ENCODE data around the gene PTPRK.

Gene PTPRK

GRCh38 chr6:128070406-128070805 lies 450.0 kb downstream of the PTPRK start:
- no peak for DNase-seq (ENCODE audit: low read depth)

DNA sequence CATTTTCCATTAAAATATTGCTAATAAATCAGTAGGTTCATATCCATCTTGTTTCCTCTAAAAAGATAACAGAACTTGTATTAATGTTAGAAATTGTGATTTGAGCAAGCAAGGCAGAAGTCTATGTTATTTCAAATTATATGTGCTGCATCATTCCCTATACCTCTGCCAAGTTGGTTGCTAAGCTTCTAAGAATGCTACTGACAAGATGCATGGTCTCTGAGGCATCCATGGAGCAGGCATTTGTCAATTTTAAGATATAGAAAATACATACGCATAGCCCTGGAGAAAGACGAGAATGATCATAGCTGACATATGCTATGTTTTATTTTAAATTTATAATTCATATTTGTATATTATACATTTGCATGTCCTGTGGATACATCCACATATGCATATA lies 451.2 kb downstream of the PTPRK start:
- no peak for DNase-seq (ENCODE audit: low read depth)

- no peak for DNase-seq (ENCODE audit: low read depth)
Observed at GRCh38 chr6:128068119-128068479, 452.3 kb downstream of the PTPRK start.

- DNase-seq (ENCODE audit: low read depth), result no peak
Observed at GRCh38 chr6:128067446-128068118, 452.8 kb downstream of the PTPRK start.

DNA sequence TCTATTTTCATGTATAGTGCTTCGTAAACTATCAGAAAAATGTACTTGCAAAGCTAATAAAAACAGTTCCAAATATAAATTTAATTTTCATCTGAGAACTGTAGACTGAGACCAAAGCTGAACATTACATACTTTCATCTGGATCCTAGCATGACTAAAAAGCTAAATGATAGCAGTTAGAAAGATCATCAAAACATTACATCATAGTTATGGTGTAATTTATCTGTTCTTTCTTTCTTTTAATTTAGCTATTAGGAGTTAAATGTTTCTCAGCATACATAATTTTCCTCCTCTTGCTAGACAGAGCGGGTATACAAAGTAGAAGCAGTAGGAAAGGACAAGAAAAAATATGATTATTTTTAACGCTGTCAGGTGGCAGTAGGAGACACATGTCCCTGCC lies 455.3 kb downstream of the PTPRK start:
- DNase-seq (ENCODE audit: low read depth), result no peak

DNA sequence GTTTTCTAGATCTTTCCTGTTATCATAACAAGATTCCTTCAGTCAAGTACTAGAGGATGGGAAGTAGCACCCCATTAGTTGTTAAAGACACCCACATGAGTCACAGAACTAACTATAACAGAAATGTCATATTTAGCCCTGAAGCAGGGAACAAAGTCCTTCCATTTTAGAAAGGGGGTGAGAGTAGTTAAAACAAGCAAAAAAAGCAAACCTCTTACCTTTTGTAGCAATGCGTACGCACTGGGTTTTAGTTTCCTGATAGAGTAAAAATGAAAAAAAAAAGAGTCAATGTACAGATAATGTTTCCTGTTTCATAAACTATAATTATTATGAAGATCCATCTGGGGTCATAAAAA lies 455.9 kb downstream of the PTPRK start:
- no peak for DNase-seq (ENCODE audit: low read depth)

DNA sequence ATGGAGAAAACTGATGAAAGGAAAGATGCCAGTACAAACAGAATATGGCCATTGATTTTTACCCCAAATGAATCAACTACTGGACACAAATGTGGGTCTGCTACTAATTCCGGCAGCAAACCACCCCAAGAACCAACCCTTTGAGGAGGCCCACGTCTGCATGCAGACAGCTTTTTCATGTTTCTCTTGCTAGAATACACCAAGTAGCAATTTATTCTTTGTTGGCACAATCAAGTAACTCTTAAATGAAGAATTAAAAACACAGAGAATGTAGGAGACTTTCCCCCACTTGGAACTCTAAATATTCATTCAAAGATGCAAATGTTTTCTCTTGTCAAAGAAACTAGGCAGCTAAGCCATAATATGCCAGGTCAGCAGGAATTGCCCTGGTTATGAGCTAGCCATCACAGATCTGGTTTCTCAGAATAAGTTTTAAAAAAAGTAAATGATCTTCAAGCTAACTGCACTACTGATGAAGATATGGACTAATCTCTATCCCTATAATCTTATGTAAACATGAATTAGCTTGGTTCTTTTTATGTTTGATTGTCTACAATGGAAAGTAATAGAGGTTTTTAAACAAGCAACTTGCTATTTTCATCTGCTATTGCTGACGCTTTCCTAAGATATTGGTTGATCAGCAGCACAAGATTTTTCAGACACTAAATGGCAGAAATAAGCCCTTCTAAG lies 456.4 kb downstream of the PTPRK start:
- no peak for DNase-seq (ENCODE audit: low read depth)

DNA sequence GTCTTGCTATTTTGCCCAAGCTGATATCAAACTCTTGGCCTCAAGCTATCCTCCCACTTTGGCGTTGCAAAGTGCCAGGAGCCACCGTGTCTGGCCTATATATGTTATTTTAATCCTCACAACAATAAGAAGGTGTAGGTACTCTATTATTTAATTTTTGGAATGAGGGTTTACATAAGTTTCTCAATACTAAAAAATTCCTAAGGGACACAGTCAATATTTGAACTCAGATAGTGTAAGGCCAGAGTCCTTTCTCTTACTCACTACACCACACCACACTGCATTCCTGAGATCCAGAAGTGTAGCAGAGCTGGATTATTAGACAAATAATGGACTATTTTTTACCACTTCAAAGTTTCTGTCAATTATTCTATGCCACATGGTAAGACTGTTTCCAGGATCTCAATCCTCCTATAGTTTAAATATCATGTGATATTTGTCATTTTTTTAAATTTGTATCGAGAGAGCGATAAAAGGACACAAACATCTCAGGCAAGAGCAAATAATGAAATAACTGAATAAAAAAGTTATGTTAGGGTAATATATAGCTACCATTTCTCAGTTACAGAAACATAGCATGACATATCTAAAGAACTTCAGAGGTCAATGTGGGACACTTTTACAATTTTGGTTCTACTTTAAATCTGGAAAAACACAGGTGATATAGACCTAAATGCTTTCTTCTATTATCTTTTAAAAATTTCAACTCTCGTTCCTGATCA lies 457.4 kb downstream of the PTPRK start:
- DNase-seq (ENCODE audit: low read depth), result no peak

- no peak for DNase-seq (ENCODE audit: low read depth)
Observed at GRCh38 chr6:128057946-128058345, 462.5 kb downstream of the PTPRK start.

DNA sequence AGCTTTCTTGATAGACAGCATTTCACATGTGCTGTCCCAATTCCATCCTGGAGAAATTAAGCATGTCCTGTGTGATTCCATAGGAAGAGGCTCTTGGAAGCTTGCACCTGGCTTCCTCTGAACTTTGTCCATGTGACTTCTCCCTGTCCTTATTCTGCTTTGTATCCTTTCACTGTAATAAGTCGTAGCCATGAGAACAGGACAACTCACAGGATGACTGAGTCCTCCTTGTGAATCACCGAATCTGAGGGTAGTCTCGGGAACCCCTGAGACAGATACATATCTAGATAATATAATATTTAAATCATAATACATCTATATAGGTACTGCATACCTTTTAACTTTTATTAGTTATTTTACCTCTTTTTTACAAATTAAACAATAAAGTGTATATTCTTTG lies 462.9 kb downstream of the PTPRK start:
- no peak for DNase-seq (ENCODE audit: low read depth)

DNA sequence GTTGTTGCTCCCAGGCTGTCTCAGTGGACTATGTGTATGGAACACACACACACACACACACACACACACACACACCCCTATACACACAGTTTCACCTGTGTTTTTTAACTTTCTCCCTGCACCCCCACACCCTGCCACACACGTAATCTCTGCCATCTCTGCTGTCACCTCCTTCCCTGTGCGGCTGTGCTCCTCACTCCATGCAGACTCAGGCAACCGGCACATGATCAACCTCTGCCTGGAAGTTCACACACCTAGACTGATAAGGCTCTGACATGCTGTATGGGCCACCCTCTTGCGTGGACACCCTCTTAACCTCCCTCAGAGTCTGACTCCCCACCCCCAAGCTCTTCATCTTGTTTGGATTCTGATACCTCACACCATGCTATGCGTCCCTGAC lies 467.3 kb downstream of the PTPRK start:
- DNase-seq (ENCODE audit: low read depth), result no peak

DNA sequence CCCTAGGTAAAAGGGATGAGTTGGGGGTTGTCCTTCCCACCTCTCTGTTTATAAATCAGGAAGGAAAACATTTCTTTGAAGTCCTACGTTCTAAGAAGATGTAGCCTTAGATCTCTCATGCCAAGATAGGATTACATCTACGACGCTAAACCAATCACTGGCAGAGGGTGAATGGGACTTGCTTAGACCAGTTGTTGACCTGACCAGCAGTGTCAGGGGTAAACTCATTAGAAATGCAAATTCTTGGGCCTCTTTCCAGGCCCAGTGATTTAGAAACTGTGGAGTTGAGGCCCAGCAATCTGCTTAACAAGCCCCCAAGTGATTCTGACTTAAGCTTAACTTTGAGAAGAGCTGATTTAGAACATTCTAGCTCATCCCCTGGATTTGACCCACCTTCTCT lies 472.4 kb downstream of the PTPRK start:
- no peak for DNase-seq (ENCODE audit: low read depth)

DNA sequence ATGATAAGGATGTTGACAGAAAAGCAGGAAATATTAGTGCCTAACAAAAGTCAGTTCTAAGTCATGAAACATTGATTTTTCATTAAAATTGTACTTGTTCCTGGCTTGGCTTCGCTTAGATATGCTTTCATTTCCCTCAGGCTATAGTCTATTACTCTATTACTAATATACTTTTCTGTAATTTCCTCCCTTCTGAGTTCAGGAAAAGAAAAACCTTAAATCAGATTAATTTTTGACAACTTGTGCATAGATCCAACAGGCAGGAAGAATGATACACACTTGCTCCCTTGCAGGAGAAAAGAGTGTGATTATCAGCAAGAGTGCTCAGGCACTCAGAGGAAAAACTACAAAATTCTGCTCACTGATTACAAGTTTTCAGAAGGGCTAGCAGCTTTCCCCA lies 474.4 kb downstream of the PTPRK start:
- no peak for DNase-seq (ENCODE audit: low read depth)

GRCh38 chr6:128039543-128039942 lies 480.9 kb downstream of the PTPRK start:
- no peak for DNase-seq (ENCODE audit: low read depth)

- no peak for DNase-seq (ENCODE audit: low read depth)
Observed at GRCh38 chr6:128036808-128037570, 483.4 kb downstream of the PTPRK start.

DNA sequence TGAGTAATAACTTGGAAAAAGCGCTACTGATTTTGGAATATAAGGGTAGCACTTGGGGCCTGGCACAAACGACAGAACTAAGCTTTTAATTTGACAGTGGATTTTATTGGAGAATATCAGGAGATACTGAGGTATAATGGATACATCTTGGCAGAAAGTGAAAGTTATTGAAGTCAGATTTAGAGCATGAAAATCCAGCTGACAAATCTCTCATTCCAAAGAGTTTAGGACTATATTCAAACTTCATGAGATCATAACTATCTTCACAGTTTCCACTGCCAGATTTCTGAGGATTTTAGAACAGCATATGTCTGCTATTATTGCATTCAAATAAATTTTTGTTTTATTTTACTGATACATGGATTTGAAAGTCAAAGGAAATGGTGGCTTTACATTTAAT lies 487.2 kb downstream of the PTPRK start:
- DNase-seq (ENCODE audit: low read depth), result no peak

- DNase-seq (ENCODE audit: low read depth), result no peak
Observed at GRCh38 chr6:128032042-128032441, 488.4 kb downstream of the PTPRK start.

DNA sequence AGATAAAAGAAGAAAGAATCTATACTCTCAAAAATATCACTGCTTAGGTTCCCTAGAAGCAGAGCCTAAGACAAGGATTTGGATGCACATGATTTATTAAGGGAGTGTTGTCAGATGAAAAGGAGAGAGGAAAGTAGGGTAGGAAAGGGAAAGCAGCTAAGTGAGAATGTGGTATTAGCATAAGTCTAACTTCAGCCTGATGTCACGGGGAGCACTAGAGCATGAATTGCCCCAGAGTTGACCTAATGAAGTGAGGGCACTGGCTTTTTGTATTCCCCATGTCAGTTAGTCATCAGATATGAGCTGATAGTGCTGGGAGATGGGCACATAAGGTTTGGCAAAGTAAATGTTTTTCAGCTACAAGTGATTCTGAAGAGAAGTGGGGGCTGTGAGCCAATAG lies 490.6 kb downstream of the PTPRK start:
- no peak for DNase-seq (ENCODE audit: low read depth)

DNA sequence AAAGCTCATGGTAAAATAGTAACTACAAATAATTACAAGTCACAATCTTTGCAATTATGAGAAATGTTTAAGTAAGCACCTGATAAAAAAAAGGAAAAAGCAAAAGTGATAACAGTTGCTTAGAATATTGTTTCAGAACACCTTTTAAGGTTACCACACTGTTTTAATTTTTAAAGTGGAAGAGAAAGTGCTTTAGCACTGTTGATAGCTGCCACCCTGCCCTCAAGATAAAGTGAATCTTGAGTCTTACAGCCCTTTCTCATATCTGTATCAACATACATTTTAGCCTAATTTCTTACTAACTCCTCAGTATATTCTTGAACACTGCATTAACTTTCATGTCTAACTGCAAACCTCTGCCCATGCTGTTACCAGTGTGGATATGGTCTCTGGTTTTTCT lies 492.2 kb downstream of the PTPRK start:
- no peak for DNase-seq (ENCODE audit: low read depth)

GRCh38 chr6:128025478-128025877 lies 494.9 kb downstream of the PTPRK start:
- DNase-seq (ENCODE audit: low read depth), result no peak

- no peak for DNase-seq (ENCODE audit: low read depth)
Observed at GRCh38 chr6:128024969-128025368, 495.4 kb downstream of the PTPRK start.

- DNase-seq (ENCODE audit: low read depth), result no peak
Observed at GRCh38 chr6:128024046-128024445, 496.4 kb downstream of the PTPRK start.

- no peak for DNase-seq (ENCODE audit: low read depth)
Observed at GRCh38 chr6:128018821-128019220, 501.6 kb downstream of the PTPRK start.

Measured in activated T-cell treated with anti-CD3 and anti-CD28 coated beads for 48 hours (primary cell).